Measurements from ENCODE around the gene MLXIPL. TPM values are rescaled to one million over a fixed set of nuclear protein-coding genes. Genes with fewer than 3 reads are reported as not detected.
A peak's percentile ranks its signal among the peaks of the same experiment; 100 is the strongest.
"Not testable (repeated sequence)": the region's sequence is repeated elsewhere in the genome, so short reads cannot be mapped to it uniquely, and the experiment has no call there.

Gene MLXIPL
- total RNA-seq, 1 donor from 2014 or later = 0.15 TPM

- DNase-seq (ENCODE audit: low read depth) = peak; percentile 30
Measured at GRCh38 chr7:73555411-73555982, 68.8 kb downstream of the MLXIPL start.

- not testable (repeated sequence) for DNase-seq (ENCODE audit: low read depth)
Measured at GRCh38 chr7:73550093-73550492, 74.2 kb downstream of the MLXIPL start.

GRCh38 chr7:73549176-73549575 is 75.1 kb downstream of the MLXIPL start:
- DNase-seq (ENCODE audit: low read depth) = no peak

- DNase-seq (ENCODE audit: low read depth) = no peak
Measured at GRCh38 chr7:73547841-73548240, 76.5 kb downstream of the MLXIPL start.

- no peak for DNase-seq (ENCODE audit: low read depth)
Measured at GRCh38 chr7:73544678-73545077, 79.6 kb downstream of the MLXIPL start.

Other genes with a start within 250 kb of the MLXIPL start
- gene FZD9, start 190.7 kb downstream of the MLXIPL start, total RNA-seq = 0.15 and 0.35 TPM in 2 replicates
- gene BAZ1B, start 102.2 kb downstream of the MLXIPL start, total RNA-seq = 34.7 and 66.4 TPM in 2 replicates
- 21.7 and 23.4 TPM in 2 replicates for gene BCL7B, start 66.8 kb downstream of the MLXIPL start, total RNA-seq
- 68.0 and 72.8 TPM in 2 replicates for gene TBL2, start 45.9 kb downstream of the MLXIPL start, total RNA-seq
- gene VPS37D, start 43.3 kb upstream of the MLXIPL start, total RNA-seq = 8.6 and 9.2 TPM in 2 replicates
- 1.0 and 1.9 TPM in 2 replicates for gene DNAJC30, start 58.9 kb upstream of the MLXIPL start, total RNA-seq
- 34.0 and 67.7 TPM in 2 replicates for gene BUD23, start 59.1 kb upstream of the MLXIPL start, total RNA-seq
- gene STX1A, start 95.1 kb upstream of the MLXIPL start, total RNA-seq = 12.9 and 13.9 TPM in 2 replicates
- 20.4 and 67.2 TPM in 2 replicates for gene ABHD11, start 114.3 kb upstream of the MLXIPL start, total RNA-seq
- 10.8 and 11.6 TPM in 2 replicates for gene CLDN3, start 145.7 kb upstream of the MLXIPL start, total RNA-seq
- gene CLDN4, start 206.5 kb upstream of the MLXIPL start, total RNA-seq = 186 and 689 TPM in 2 replicates
- 1.4 and 12.0 TPM in 2 replicates for gene METTL27, start 218.0 kb upstream of the MLXIPL start, total RNA-seq
- not detected in 2 replicates for gene TMEM270, start 236.6 kb upstream of the MLXIPL start, total RNA-seq